Testis (tissue), 3 donors: Measurements from ENCODE around the gene SPATS2L. TPM values are rescaled to one million over a fixed set of nuclear protein-coding genes. Genes with fewer than 3 reads are reported as not detected.

Experiments
- DNase-seq: peaks from one replicate; pipeline ENCODE4 v3.0.0-alpha.2; 2019
- H3K27ac ChIP-seq, 2 donors: fragments of 200-600 bp; sonication (generic); one replicate each; pipeline ENCODE4 v1.5.1; 2019
- H3K27me3 ChIP-seq: fragments of 200-600 bp; sonication (generic); one replicate; pipeline ENCODE4 v1.5.1; 2019
- H3K36me3 ChIP-seq: fragments of 200-600 bp; sonication (generic); one replicate; pipeline ENCODE4 v1.5.1; 2017; ENCODE audit warnings: low read depth; ENCODE audit errors: missing control alignments
- H3K4me1 ChIP-seq: fragments of 200-600 bp; sonication (generic); one replicate; pipeline ENCODE4 v1.5.1; 2019
- H3K4me3 ChIP-seq, 2 donors: fragments of 200-600 bp; sonication (generic); one replicate each; pipeline ENCODE4 v1.5.1; 2017 to 2019
- H3K9me3 ChIP-seq: fragments of 200-600 bp; sonication (generic); one replicate; pipeline ENCODE4 v1.5.1; 2017
- POLR2A ChIP-seq: fragments of 450-650 bp; IDR thresholded peaks from one replicate; pipeline ENCODE4 v1.6.1; 2017; ENCODE audit warnings: antibody characterized with exemption, mild to moderate bottlenecking, moderate library complexity
- WGBS, 2 donors: methylation state at CpG; one replicate each; pipeline ENCODE4 v1.1.5; 2018; 5-methylcytosine and 5-hydroxymethylcytosine counted together
- intact Hi-C: fragments of 100-400 bp; cut with DNase I; formaldehyde crosslinking; loops from one replicate; pipeline ENCODE4 v1.15.1; 2023; ENCODE audit warnings: low total_unique reads
- polyA plus RNA-seq: library from polyadenylated mRNA; stranded (reverse); fragments of 350-450 nt; fragmentation: Illumina TruSeq; extraction: RNeasy Lipid Tissue Mini Kit (QIAGEN cat#74804); gene quantifications from one replicate; pipeline ENCODE4 v1.2.3, GENCODE V29; 2014; ENCODE audit warnings: low read depth, low replicate concordance; ENCODE audit not compliant: insufficient read depth
- total RNA-seq, 2 donors: library from RNA; depleted of rRNA; stranded (reverse); fragments of >200 nt; gene quantifications; one replicate each; pipeline ENCODE4 v1.2.3, GENCODE V29; 2016
- TF ChIP-seq, protein P1 (sequence below), 3 experiments: fragments of 450-650 bp in 2 of 3; fragments of 200-600 bp in 1 of 3; sonication (generic) in 1 of 3; IDR thresholded peaks; one replicate each; pipeline ENCODE4 v1.5.1; 2016 to 2019; ENCODE audit warnings: antibody characterized with exemption in 3 of 3, mild to moderate bottlenecking in 2 of 3, moderate library complexity in 1 of 3

SPATS2L gene
- total and polyA plus RNA-seq, 3 donors from 2014 or later, result 49.7 to 67.6 (median 52.9) TPM

DNA sequence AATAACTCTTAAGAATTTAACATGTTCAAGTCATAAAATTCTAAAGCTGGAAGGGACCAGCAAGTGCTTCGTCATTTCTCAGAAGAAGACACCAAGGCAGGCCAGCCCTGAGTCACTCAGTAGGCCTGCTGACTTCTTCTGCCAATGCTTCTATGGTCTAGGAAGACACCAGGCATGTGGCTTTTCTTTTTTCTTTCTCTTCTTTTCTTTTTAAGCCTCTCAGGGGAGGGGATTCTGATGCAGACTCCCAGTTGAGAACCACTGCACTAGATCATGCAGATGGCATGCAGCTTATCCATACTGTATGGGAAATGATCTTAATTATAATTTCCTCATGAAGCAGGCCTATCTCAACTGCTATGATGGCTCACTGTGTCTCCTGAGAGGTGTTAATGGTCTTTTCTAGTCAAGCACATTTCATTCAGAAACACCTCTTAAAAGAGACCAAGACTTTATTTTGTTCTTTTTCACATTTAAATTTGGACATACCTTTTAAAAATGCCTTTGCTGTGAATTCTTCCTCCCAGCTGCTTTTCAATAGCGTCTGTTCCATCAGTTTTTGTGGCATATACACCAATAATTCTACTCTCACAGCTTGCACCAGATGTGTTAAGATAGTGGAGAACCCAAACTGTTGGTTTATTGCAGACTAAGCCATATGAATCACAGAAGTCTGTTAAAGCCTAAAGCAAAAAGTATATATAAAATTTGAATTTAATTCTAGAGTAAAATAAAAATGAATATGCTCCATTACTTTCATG, 192.1 kb downstream of the SPATS2L start:
- Histone ChIP-seq H3K4me1 (no peaks in the 10 kb centered on the region), H3K27me3 (no peaks in the 10 kb centered on the region), H3K36me3 (no peaks in the 10 kb centered on the region), H3K27ac (no peak overlapping the region), H3K4me3 (no peak overlapping the region), H3K9me3 (no peaks in the 10 kb centered on the region)
- 91 to 97% methylated on average over 2 of the region's 2 CpGs for WGBS, 2 donors
- DNase-seq, result no peak
- TF ChIP-seq, protein P1, sequence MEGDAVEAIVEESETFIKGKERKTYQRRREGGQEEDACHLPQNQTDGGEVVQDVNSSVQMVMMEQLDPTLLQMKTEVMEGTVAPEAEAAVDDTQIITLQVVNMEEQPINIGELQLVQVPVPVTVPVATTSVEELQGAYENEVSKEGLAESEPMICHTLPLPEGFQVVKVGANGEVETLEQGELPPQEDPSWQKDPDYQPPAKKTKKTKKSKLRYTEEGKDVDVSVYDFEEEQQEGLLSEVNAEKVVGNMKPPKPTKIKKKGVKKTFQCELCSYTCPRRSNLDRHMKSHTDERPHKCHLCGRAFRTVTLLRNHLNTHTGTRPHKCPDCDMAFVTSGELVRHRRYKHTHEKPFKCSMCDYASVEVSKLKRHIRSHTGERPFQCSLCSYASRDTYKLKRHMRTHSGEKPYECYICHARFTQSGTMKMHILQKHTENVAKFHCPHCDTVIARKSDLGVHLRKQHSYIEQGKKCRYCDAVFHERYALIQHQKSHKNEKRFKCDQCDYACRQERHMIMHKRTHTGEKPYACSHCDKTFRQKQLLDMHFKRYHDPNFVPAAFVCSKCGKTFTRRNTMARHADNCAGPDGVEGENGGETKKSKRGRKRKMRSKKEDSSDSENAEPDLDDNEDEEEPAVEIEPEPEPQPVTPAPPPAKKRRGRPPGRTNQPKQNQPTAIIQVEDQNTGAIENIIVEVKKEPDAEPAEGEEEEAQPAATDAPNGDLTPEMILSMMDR (IDR thresholded peaks at IDR 0.05), result no peak
- TF ChIP-seq POLR2A, result no peak
- intact Hi-C loops, result no loop called here

DNA sequence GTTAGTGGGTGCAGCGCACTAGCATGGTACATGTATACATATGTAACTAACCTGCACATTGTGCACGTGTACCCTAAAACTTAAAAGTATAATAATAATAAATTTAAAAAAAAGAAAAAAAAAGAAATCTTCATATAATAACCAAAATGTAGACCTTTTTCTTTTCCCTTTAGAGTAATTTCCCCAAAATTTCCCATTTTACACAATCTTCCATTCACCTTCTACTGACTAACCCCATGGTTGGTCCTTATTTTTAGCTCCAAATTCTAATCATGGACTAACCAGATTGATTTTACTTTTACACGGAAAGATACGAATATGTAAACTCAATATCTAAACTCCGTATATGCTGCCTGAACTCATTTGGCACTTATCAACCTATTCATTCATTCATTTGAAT, 195.7 kb downstream of the SPATS2L start:
- H3K4me3 ChIP-seq, result no peak overlapping the region
- no peaks in the 10 kb centered on the region for H3K9me3 ChIP-seq
- no peaks in the 10 kb centered on the region for H3K4me1 ChIP-seq
- no peak for TF ChIP-seq POLR2A
- TF ChIP-seq, protein P1 (IDR thresholded peaks at IDR 0.05), result no peak
- H3K27me3 ChIP-seq, result no peaks in the 10 kb centered on the region
- intact Hi-C loops, result no loop called here
- no peaks in the 10 kb centered on the region for H3K36me3 ChIP-seq
- WGBS, 2 donors, result 96 to 98% methylated on average over 5 of the region's 5 CpGs
- no peak for DNase-seq
- no peak overlapping the region for H3K27ac ChIP-seq

DNA sequence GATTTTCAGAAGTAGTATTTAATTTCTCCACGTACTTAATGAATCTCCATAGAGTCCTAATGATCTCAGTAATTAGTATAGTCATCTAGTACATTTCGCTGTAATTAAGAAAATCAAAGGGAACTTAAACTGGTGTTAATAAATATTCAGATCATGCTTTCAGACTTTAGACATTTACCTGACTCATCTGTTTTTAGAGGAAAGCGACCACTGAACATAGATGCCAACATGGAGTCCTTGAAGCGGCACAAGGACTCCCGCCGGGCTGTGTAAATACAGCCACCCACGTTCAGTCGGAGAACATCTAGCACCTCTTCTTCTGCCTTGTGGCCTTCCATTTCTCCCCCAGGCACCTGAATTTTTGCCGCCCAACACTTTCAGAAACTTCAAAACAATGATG, 200.2 kb downstream of the SPATS2L start:
- Histone ChIP-seq H3K27me3 (no peaks in the 10 kb centered on the region), H3K4me3 (no peak overlapping the region), H3K9me3 (no peaks in the 10 kb centered on the region), H3K4me1 (peaks cover 8% of the 10 kb centered on the region), H3K36me3 (no peaks in the 10 kb centered on the region), H3K27ac (no peak overlapping the region)
- intact Hi-C loops, result no loop called here
- DNase-seq, result no peak
- WGBS, 2 donors, result 73 to 75% methylated on average over 9 of the region's 9 CpGs
- no peak for TF ChIP-seq POLR2A
- TF ChIP-seq, protein P1 (IDR thresholded peaks at IDR 0.05), result no peak

DNA sequence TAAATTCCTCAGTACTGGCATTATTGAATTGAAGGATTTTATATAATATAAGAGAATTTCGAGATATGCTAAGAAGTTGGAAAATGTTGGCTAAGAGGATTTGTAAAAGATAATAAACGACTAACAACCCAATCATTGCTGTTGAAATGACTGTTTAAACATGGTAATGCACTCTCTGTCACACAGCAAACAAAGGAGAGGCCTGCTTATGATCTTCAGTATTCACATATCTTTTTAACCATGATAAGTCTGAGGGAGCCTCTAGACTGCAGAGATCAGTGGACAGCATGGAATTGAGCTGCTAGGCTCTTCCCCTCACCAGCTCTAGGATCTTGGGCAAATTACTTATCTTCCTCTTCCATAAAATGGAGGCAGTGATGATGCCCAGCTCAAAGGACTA, 200.7 kb downstream of the SPATS2L start:
- intact Hi-C loops, result no loop called here
- no peaks in the 10 kb centered on the region for H3K9me3 ChIP-seq
- no peak for DNase-seq
- H3K27ac ChIP-seq, result no peak overlapping the region
- WGBS, 2 donors, result 75 to 88% methylated on average over 2 of the region's 2 CpGs
- no peak for TF ChIP-seq POLR2A
- TF ChIP-seq, protein P1 (IDR thresholded peaks at IDR 0.05), result no peak
- no peak overlapping the region for H3K4me3 ChIP-seq
- H3K27me3 ChIP-seq, result no peaks in the 10 kb centered on the region
- no peaks in the 10 kb centered on the region for H3K36me3 ChIP-seq
- peaks cover 8% of the 10 kb centered on the region for H3K4me1 ChIP-seq

DNA sequence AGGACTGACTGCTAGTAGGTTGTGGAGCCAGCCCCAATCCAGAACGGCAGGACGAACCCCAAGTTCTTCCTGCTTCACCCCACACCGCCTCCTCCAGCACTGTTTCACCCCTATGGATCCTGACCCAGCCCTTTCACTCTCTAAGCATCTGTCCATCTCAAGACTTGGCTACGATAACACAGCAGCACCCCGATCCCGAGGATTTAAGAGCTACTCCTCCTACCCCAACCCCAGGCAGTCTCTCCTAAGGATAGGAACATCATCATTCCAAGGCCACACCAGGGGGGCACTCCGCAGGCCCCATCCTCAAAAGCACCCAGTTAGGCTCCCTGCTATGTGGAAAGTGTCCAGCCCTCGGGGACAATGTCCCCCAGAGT, 202.7 kb downstream of the SPATS2L start:
- peak overlapping the region; percentile 74 to 86 for H3K4me3 ChIP-seq
- H3K4me1 ChIP-seq, result peaks cover 8% of the 10 kb centered on the region
- H3K27me3 ChIP-seq, result no peaks in the 10 kb centered on the region
- DNase-seq, result no peak
- H3K27ac ChIP-seq, result peak overlapping the region; percentile 34 to 83
- intact Hi-C loops, result no loop called here
- H3K9me3 ChIP-seq, result no peaks in the 10 kb centered on the region
- TF ChIP-seq POLR2A, result no peak
- TF ChIP-seq, protein P1 (IDR thresholded peaks at IDR 0.05), result no peak
- 17 to 23% methylated on average over 6 to 8 of the region's 8 CpGs for WGBS, 2 donors
- no peaks in the 10 kb centered on the region for H3K36me3 ChIP-seq
